Measurements from ENCODE around the gene AKNAD1.
"Not testable (repeated sequence)": the region's sequence is repeated elsewhere in the genome, so short reads cannot be mapped to it uniquely, and the experiment has no call there.

Gene AKNAD1

GRCh38 chr1:108803548-108803947, 53.3 kb downstream of the AKNAD1 start:
- H3K27ac ChIP-seq = no peak overlapping the region
- TF ChIP-seq ZFX (IDR thresholded peaks at IDR 0.05; ENCODE audit: borderline replicate concordance) (no peak), CTCF (IDR thresholded peaks at IDR 0.05) (no peak)

GRCh38 chr1:108801101-108801500, 55.8 kb downstream of the AKNAD1 start:
- TF ChIP-seq ZFX (IDR thresholded peaks at IDR 0.05; ENCODE audit: borderline replicate concordance) = no peak
- TF ChIP-seq CTCF (IDR thresholded peaks at IDR 0.05) = no peak
- H3K27ac ChIP-seq = no peak overlapping the region

GRCh38 chr1:108799001-108799400, 57.9 kb downstream of the AKNAD1 start:
- TF ChIP-seq ZFX (IDR thresholded peaks at IDR 0.05; ENCODE audit: borderline replicate concordance) (no peak), CTCF (IDR thresholded peaks at IDR 0.05) (no peak)
- no peak overlapping the region for H3K27ac ChIP-seq

GRCh38 chr1:108792420-108792819, 64.5 kb downstream of the AKNAD1 start:
- TF ChIP-seq CTCF (IDR thresholded peaks at IDR 0.05) (no peak), ZFX (IDR thresholded peaks at IDR 0.05; ENCODE audit: borderline replicate concordance) (no peak)
- H3K27ac ChIP-seq = no peak overlapping the region

- TF ChIP-seq ZFX (IDR thresholded peaks at IDR 0.05; ENCODE audit: borderline replicate concordance) (no peak), CTCF (IDR thresholded peaks at IDR 0.05) (no peak)
- H3K27ac ChIP-seq = no peak overlapping the region
Observed at GRCh38 chr1:108791790-108792189, 65.1 kb downstream of the AKNAD1 start.

- TF ChIP-seq CTCF (IDR thresholded peaks at IDR 0.05) = no peak
- TF ChIP-seq ZFX (IDR thresholded peaks at IDR 0.05; ENCODE audit: borderline replicate concordance) = no peak
- H3K27ac ChIP-seq = no peak overlapping the region
Observed at GRCh38 chr1:108785880-108786279, 71.0 kb downstream of the AKNAD1 start.

GRCh38 chr1:108785264-108785663, 71.6 kb downstream of the AKNAD1 start:
- TF ChIP-seq ZFX (IDR thresholded peaks at IDR 0.05; ENCODE audit: borderline replicate concordance) (no peak), CTCF (IDR thresholded peaks at IDR 0.05) (no peak)
- no peak overlapping the region for H3K27ac ChIP-seq

- H3K27ac ChIP-seq = not testable (repeated sequence)
Observed at GRCh38 chr1:108781575-108781944, 75.3 kb downstream of the AKNAD1 start.
